Nephron (organoid): ENCODE results near the gene LMNB1.
A peak's percentile ranks its signal among the peaks of the same experiment; 100 is the strongest.

Experiments used
- H3K27ac Mint-ChIP-seq, 3 experiments: 2 replicates each; pipeline ENCODE4 v1.8.0; 2020; ENCODE audit warnings: mixed read lengths in 3 of 3, mild to moderate bottlenecking in 2 of 3, moderate library complexity in 1 of 3
- H3K27me3 Mint-ChIP-seq: 2 replicates; pipeline ENCODE4 v1.8.0; 2021; ENCODE audit warnings: low read depth, mild to moderate bottlenecking, moderate library complexity, mixed read lengths
- H3K36me3 Mint-ChIP-seq: 2 replicates; pipeline ENCODE4 v1.8.0; 2020; ENCODE audit warnings: low read depth, mixed read lengths
- H3K4me1 Mint-ChIP-seq: 2 replicates; pipeline ENCODE4 v1.8.0; 2020; ENCODE audit warnings: mixed read lengths
- H3K4me3 Mint-ChIP-seq, 3 experiments: 2 replicates each; pipeline ENCODE4 v1.8.0; 2020; ENCODE audit warnings: mild to moderate bottlenecking in 3 of 3, mixed read lengths in 3 of 3, moderate library complexity in 2 of 3
- H3K9me3 Mint-ChIP-seq: 2 replicates; pipeline ENCODE4 v1.8.0; 2020; ENCODE audit warnings: mixed read lengths
- TF ChIP-seq, protein P1 (sequence below), 3 experiments: fragments of 200-600 bp; sonication (generic); IDR thresholded peaks; one replicate each; pipeline ENCODE4 v1.5.0; 2021; ENCODE audit warnings: antibody characterized with exemption in 3 of 3; ENCODE audit not compliant: unreplicated experiment in 3 of 3

The LMNB1 gene

DNA sequence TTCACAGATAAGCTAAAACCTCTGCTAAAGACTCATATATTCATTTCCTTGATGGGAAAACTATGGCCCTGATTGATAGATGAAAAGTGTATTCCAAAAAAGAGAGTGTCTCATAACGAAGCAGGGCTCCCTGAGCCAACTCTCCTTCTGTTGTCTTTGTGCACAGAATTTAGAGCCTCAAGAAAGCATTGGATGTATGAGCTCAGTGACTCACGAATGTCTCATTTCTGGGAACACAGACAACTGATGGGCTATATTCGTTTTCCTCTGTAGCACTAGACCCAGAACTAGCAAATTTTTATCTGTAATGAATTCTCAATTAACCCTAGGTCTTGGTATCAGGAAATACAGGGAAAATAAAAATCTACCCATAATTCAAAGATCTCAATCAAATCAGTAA, 88.4 kb downstream of the LMNB1 start:
- H3K4me3 Mint-ChIP-seq, result no peak overlapping the region
- H3K9me3 Mint-ChIP-seq, result no peaks in the 10 kb centered on the region
- H3K4me1 Mint-ChIP-seq, result peaks cover 19% of the 10 kb centered on the region
- no peak overlapping the region for H3K27ac Mint-ChIP-seq
- TF ChIP-seq, protein P1, sequence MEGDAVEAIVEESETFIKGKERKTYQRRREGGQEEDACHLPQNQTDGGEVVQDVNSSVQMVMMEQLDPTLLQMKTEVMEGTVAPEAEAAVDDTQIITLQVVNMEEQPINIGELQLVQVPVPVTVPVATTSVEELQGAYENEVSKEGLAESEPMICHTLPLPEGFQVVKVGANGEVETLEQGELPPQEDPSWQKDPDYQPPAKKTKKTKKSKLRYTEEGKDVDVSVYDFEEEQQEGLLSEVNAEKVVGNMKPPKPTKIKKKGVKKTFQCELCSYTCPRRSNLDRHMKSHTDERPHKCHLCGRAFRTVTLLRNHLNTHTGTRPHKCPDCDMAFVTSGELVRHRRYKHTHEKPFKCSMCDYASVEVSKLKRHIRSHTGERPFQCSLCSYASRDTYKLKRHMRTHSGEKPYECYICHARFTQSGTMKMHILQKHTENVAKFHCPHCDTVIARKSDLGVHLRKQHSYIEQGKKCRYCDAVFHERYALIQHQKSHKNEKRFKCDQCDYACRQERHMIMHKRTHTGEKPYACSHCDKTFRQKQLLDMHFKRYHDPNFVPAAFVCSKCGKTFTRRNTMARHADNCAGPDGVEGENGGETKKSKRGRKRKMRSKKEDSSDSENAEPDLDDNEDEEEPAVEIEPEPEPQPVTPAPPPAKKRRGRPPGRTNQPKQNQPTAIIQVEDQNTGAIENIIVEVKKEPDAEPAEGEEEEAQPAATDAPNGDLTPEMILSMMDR (IDR thresholded peaks at IDR 0.05; ENCODE audit: unreplicated experiment in 3 of 3), result no peak
- H3K36me3 Mint-ChIP-seq, result peaks cover 3% of the 10 kb centered on the region
- H3K27me3 Mint-ChIP-seq, result no peaks in the 10 kb centered on the region

DNA sequence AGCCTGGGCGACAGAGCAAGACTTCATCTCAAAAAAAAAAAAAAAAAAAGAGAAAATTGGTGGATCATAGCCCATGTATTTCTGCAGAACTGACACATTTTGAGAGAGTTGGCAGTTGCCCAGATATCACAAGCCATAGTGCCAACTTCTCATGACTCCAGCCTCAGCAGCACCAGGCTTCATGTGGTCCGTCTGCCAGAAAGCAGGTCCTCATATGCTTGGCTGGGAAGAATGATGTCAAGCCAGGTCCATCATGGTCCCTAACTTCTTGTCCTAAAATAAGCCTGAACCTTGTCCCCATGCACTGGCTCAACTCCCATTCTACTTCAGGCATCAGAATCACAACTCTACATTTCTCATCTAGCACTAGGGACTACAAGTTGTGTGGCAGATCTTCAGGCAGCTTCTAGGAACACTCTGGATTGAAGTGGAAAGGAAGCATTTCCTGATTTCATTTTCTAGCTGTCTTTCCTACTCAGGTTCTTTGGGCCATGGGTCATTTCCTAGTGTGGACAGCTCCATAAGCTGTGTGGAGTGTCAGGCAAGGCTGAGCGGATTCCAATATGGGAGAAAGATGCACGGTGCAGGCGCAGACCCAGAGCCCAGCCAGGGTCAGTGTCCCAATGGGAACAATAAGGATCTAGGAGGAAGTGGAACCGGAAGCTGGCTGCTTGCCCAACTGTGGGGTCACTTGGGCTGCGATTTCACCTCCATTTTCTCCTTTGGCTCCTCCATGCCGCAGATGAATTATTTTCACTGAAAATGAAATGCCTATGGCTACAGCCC, 90.1 kb downstream of the LMNB1 start:
- Mint-ChIP-seq H3K27me3 (no peaks in the 10 kb centered on the region), H3K9me3 (no peaks in the 10 kb centered on the region), H3K4me3 (no peak overlapping the region), H3K36me3 (peaks cover 6% of the 10 kb centered on the region), H3K27ac (peak overlapping the region in 1 of 3 experiments; percentile 9), H3K4me1 (peaks cover 20% of the 10 kb centered on the region)
- TF ChIP-seq, protein P1 (IDR thresholded peaks at IDR 0.05; ENCODE audit: unreplicated experiment in 3 of 3), result no peak

GRCh38 chr5:126868338-126869004, 91.5 kb downstream of the LMNB1 start:
- H3K36me3 Mint-ChIP-seq, result peaks cover 6% of the 10 kb centered on the region
- H3K4me1 Mint-ChIP-seq, result peaks cover 33% of the 10 kb centered on the region
- TF ChIP-seq, protein P1 (IDR thresholded peaks at IDR 0.05; ENCODE audit: unreplicated experiment in 3 of 3), result no peak
- H3K27me3 Mint-ChIP-seq, result no peaks in the 10 kb centered on the region
- no peaks in the 10 kb centered on the region for H3K9me3 Mint-ChIP-seq
- peak overlapping the region; percentile 37 to 57 (median 53) for H3K27ac Mint-ChIP-seq
- H3K4me3 Mint-ChIP-seq, result peak overlapping the region; percentile 67 to 75 (median 70)

DNA sequence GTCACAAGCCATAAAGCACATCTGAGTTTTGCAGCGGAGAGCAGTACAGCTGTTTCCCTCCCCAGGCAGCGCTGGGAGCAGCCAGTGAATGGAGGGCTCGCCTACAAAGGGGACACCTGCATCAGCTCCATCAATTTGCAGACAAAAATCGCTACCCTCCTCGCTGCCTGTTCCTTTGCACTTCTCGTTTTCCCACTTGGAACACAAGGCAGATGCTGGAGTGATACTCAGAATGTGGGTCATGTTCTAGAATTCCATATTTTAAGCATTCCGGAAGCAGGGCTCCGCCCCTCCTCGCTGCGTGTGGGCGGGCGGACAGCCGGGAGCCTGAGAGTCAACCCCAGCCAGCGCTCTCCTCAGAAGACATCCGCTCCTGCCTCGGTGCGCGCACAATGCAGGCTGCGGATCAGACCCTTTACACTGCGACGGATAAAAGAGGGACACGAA, 92.1 kb downstream of the LMNB1 start:
- peaks cover 3% of the 10 kb centered on the region for H3K36me3 Mint-ChIP-seq
- TF ChIP-seq, protein P1 (IDR thresholded peaks at IDR 0.05; ENCODE audit: unreplicated experiment in 3 of 3), result no peak
- H3K4me3 Mint-ChIP-seq, result peak overlapping the region; percentile 67 to 75 (median 70)
- H3K4me1 Mint-ChIP-seq, result peaks cover 39% of the 10 kb centered on the region
- H3K9me3 Mint-ChIP-seq, result no peaks in the 10 kb centered on the region
- peak overlapping the region; percentile 37 to 57 (median 53) for H3K27ac Mint-ChIP-seq
- no peaks in the 10 kb centered on the region for H3K27me3 Mint-ChIP-seq

DNA sequence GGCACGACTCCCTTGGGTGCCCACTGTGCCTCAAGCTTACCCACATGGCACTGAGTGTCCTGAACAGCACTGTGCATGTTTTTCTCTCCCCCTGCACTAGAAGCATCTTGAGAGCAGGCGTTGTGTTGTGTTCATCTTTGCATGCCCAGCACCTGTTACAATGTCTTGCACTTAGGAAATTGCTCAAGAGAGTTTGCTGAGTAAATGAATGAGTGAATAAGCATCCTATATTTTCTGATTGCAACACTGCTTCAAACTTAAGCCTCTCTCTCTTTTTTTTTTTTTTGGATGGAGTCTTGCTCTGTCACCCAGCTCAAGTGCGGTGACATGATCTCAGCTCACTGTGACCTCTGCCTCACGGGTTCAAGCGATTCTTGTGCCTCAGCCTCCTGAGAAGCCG, 94.5 kb downstream of the LMNB1 start:
- H3K4me3 Mint-ChIP-seq, result no peak overlapping the region
- H3K27me3 Mint-ChIP-seq, result no peaks in the 10 kb centered on the region
- peaks cover 53% of the 10 kb centered on the region for H3K4me1 Mint-ChIP-seq
- H3K36me3 Mint-ChIP-seq, result peaks cover 3% of the 10 kb centered on the region
- TF ChIP-seq, protein P1 (IDR thresholded peaks at IDR 0.05; ENCODE audit: unreplicated experiment in 3 of 3), result no peak
- H3K9me3 Mint-ChIP-seq, result no peaks in the 10 kb centered on the region
- H3K27ac Mint-ChIP-seq, result no peak overlapping the region
